Hematopoietic multipotent progenitor cell treated with erythropoietin and hydrocortisone succinate and interleukin-3 and kit ligand, for 4 days (in vitro differentiated cells): ENCODE measurements around the gene F7.
"Not testable (repeated sequence)": the region's sequence is repeated elsewhere in the genome, so short reads cannot be mapped to it uniquely, and the experiment has no call there.

Source experiments
- DNase-seq: peaks from one replicate; pipeline ENCODE4 v3.0.0-alpha.2; 2015

The F7 gene

GRCh38 chr13:113105032-113105920 is at the start of gene F7:
Gene F7, plus strand, starts transcription at chr13:113105791. Its CDS starts 51 bp downstream, at chr13:113105842.
- DNase-seq: no peak

- DNase-seq: no peak
These were observed 48.5 kb upstream of the F7 start for GRCh38 chr13:113057084-113057483.

GRCh38 chr13:113057559-113057958 is 48.0 kb upstream of the F7 start:
- not testable (repeated sequence) for DNase-seq

- no peak for DNase-seq
These were observed 47.2 kb upstream of the F7 start for GRCh38 chr13:113058129-113058987.

GRCh38 chr13:113058988-113059850 is 46.4 kb upstream of the F7 start:
- no peak for DNase-seq

GRCh38 chr13:113059891-113060290 is 45.7 kb upstream of the F7 start:
- DNase-seq: no peak

- no peak for DNase-seq
These were observed 44.9 kb upstream of the F7 start for GRCh38 chr13:113060557-113061270.

- no peak for DNase-seq
These were observed 44.3 kb upstream of the F7 start for GRCh38 chr13:113061271-113061625.

- no peak for DNase-seq
These were observed 43.7 kb upstream of the F7 start for GRCh38 chr13:113061796-113062425.

- no peak for DNase-seq
These were observed 42.9 kb upstream of the F7 start for GRCh38 chr13:113062691-113063090.

- no peak for DNase-seq
These were observed 42.5 kb upstream of the F7 start for GRCh38 chr13:113063091-113063491.

GRCh38 chr13:113064000-113064533 is 41.5 kb upstream of the F7 start:
- DNase-seq: no peak

- no peak for DNase-seq
These were observed 40.8 kb upstream of the F7 start for GRCh38 chr13:113064534-113065405.

- DNase-seq: no peak
These were observed 40.0 kb upstream of the F7 start for GRCh38 chr13:113065406-113066141.

- no peak for DNase-seq
These were observed 39.5 kb upstream of the F7 start for GRCh38 chr13:113066142-113066455.

- no peak for DNase-seq
These were observed 38.8 kb upstream of the F7 start for GRCh38 chr13:113066746-113067145.

GRCh38 chr13:113069861-113070805 is 35.5 kb upstream of the F7 start:
- no peak for DNase-seq

- DNase-seq: no peak
These were observed 34.7 kb upstream of the F7 start for GRCh38 chr13:113070855-113071254.

GRCh38 chr13:113072376-113072775 is 33.2 kb upstream of the F7 start:
- no peak for DNase-seq
